ENCODE data around the gene FAM89B.

FAM89B gene

DNA sequence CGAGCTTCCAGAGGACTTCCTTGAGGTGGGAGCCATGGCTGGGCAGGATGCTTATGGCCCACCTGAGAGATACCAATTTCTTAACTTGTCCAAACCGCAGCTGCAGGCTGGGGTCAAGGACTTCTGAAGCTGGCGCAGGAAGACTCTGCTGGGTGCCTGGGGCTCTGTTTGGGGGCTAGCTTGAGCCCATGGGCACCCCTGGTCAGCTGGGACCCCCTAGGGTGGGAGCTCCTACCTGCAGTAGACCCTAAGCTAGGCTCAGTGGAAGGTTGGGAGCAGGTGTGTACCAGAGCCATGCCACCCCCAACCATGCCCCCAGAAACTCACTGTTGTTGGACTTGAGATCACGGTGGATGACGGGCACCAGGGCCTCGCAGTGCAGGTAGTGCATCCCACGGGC is 40.4 kb downstream of the FAM89B start:
- peak overlapping the region; percentile 87 to 96 for H3K27ac ChIP-seq
- H3K4me3 ChIP-seq = peak overlapping the region; percentile 78 to 83
- peaks cover 0 to 71% (median 62%) of the 10 kb centered on the region in 4 donors for H3K4me1 ChIP-seq
- H3K27me3 ChIP-seq = no peaks in the 10 kb centered on the region
- TF ChIP-seq, protein P1, sequence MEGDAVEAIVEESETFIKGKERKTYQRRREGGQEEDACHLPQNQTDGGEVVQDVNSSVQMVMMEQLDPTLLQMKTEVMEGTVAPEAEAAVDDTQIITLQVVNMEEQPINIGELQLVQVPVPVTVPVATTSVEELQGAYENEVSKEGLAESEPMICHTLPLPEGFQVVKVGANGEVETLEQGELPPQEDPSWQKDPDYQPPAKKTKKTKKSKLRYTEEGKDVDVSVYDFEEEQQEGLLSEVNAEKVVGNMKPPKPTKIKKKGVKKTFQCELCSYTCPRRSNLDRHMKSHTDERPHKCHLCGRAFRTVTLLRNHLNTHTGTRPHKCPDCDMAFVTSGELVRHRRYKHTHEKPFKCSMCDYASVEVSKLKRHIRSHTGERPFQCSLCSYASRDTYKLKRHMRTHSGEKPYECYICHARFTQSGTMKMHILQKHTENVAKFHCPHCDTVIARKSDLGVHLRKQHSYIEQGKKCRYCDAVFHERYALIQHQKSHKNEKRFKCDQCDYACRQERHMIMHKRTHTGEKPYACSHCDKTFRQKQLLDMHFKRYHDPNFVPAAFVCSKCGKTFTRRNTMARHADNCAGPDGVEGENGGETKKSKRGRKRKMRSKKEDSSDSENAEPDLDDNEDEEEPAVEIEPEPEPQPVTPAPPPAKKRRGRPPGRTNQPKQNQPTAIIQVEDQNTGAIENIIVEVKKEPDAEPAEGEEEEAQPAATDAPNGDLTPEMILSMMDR (IDR thresholded peaks at IDR 0.05) = no peak
- no peaks in the 10 kb centered on the region for H3K9me3 ChIP-seq
- intact Hi-C loops (cut with DNase I; ENCODE audit: low total_unique reads) = loop anchor here (5.0 kb wide), 1 partner anchor 85 kb away; the partner anchor contains the start of gene SCYL1
- peaks cover under 1 to 65% (median 14%) of the 10 kb centered on the region in 3 donors for H3K36me3 ChIP-seq
- peak in 1 of 2 donors; percentile 70 for DNase-seq

GRCh38 chr11:65613091-65613928 is 41.0 kb downstream of the FAM89B start:
- Histone ChIP-seq H3K4me3 (peak overlapping the region; percentile 78 to 83), H3K4me1 (peaks cover 0 to 67% (median 59%) of the 10 kb centered on the region in 4 donors), H3K36me3 (peaks cover 6 to 65% (median 15%) of the 10 kb centered on the region in 3 donors), H3K27ac (peak overlapping the region; percentile 87 to 96), H3K27me3 (no peaks in the 10 kb centered on the region), H3K9me3 (no peaks in the 10 kb centered on the region)
- intact Hi-C loops (cut with DNase I; ENCODE audit: low total_unique reads) = loop anchor here (5.0 kb wide), 1 partner anchor 86 kb away; the partner anchor contains the start of gene SCYL1
- TF ChIP-seq, protein P1 (IDR thresholded peaks at IDR 0.05) = no peak
- DNase-seq = peak in 1 of 2 donors; percentile 77

DNA sequence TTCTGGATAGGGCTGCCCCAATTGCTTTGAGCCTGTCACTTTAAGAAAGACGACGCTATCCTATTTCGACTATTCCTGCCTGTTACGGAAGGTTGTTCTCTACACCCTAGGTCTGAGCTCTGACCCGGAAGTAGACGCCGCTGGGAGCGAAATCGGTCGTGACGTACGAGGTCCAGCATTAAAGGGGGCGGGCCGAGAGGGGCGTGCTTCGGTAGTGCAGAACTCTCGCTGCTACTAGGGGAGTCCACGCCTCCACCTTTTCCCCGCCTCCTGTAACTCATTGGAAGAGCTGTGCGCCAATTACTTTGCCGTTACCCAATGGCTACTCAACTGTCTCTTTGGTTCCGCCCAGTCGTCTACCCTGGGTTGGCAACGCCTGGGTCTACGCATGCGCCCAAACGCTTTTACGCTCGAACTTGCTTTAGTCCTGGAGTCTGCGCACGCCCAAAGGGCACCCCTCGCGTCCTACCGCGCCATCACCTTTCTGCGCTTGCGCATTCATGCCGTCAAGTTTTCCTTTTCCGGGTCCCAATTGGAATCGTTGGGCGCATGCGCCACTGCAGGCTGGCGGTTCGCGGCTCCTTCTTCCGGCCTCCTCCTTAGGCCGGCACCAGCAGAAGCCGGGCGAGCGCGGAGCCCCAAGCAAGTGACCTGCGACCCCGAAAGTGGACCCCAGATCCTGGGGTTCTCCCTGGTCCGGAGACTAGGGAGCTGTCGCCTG is 43.1 kb downstream of the FAM89B start, which contains the start of gene PCNX3:
TSS of gene PCNX3 (plus strand) at position 548 of the 721 bp plus-strand sequence. CDS start 536 bp downstream, outside the sequence.
- intact Hi-C loops (cut with DNase I; ENCODE audit: low total_unique reads) = loop anchor here (5.0 kb wide), 2 partner anchors 47 to 202 kb away; partner anchors contain the start of gene RELA
- Histone ChIP-seq H3K4me3 (peak within 1 kb of the TSS; percentile 98), H3K36me3 (peaks cover 26 to 65% (median 33%) of the 10 kb centered on the region in 3 donors), H3K9me3 (no peaks in the 10 kb centered on the region), H3K4me1 (peaks cover 0 to 59% (median 49%) of the 10 kb centered on the region in 4 donors), H3K27ac (peak within 1 kb of the TSS; percentile 88 to 96), H3K27me3 (no peaks in the 10 kb centered on the region)
- DNase-seq = peak; percentile 100
- TF ChIP-seq, protein P1 (IDR thresholded peaks at IDR 0.05) = no peak

DNA sequence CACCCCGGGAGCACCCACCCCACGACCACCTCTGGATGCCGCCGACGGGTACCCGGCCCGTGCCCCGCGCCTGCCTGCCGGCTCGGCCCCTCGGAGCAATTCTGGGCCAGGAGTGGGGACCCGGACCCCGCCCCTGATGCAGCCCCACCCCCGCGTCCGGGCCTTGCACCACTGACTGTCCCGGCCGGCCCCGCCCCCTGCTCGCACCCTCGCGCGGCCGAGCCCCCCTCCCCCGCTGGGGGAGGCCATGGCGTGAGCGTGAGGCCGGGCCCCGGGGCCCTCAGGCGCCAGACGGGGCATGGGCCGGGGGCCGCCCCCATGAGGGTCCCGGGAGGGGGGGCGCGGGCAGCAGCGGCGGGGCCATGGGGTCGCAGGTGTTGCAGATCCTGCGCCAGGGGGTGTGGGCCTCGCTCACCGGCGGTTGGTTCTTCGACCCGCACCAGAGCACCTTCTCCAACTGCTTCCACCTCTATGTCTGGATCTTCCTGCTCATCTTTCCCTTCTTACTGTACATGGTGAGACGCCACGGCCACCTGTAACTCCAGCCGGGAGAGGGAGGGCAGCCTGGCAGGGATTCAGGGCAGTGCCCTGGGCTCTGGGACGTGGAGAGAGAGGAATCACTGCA is 43.7 kb downstream of the FAM89B start:
- peaks cover 0 to 52% (median 43%) of the 10 kb centered on the region in 4 donors for H3K4me1 ChIP-seq
- no peaks in the 10 kb centered on the region for H3K27me3 ChIP-seq
- TF ChIP-seq, protein P1 (IDR thresholded peaks at IDR 0.05) = no peak
- intact Hi-C loops (cut with DNase I; ENCODE audit: low total_unique reads) = loop anchor here (5.0 kb wide), 2 partner anchors 46 to 201 kb away; partner anchors contain the start of gene RELA
- H3K4me3 ChIP-seq = peak overlapping the region; percentile 98
- H3K9me3 ChIP-seq = no peaks in the 10 kb centered on the region
- DNase-seq = peak in 1 of 2 donors; percentile 84
- peaks cover 33 to 66% (median 40%) of the 10 kb centered on the region in 3 donors for H3K36me3 ChIP-seq
- peak overlapping the region; percentile 88 to 91 for H3K27ac ChIP-seq

DNA sequence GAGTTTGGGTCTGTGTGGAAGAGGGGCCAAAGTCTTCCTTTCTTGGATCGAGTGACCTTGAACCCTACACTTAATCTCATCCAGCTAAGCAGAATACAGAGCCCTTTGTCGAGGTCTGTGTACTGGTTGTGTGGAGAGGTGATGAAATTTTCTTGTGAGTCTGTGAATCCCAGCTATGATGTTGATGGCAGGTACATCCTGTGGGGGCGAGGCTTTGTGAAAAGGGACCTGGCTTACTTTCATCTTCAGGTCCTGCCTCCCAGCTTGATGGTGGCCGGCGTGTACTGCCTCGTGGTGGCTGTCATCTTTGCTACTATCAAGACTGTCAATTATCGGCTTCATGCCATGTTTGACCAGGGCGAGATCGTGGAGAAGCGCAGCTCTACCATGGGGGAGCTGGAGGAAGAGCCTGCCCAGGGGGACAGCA is 44.2 kb downstream of the FAM89B start:
- peak overlapping the region; percentile 98 for H3K4me3 ChIP-seq
- no peaks in the 10 kb centered on the region for H3K27me3 ChIP-seq
- H3K9me3 ChIP-seq = no peaks in the 10 kb centered on the region
- TF ChIP-seq, protein P1 (IDR thresholded peaks at IDR 0.05) = no peak
- H3K36me3 ChIP-seq = peaks cover 34 to 66% (median 42%) of the 10 kb centered on the region in 3 donors
- peaks cover 0 to 47% (median 37%) of the 10 kb centered on the region in 4 donors for H3K4me1 ChIP-seq
- peak overlapping the region; percentile 88 to 91 for H3K27ac ChIP-seq
- intact Hi-C loops (cut with DNase I; ENCODE audit: low total_unique reads) = loop anchor here (5.0 kb wide), 2 partner anchors 46 to 201 kb away; partner anchors contain the start of gene RELA
- peak in 1 of 2 donors; percentile 66 for DNase-seq
